ENCODE results near the gene ZNF687.

The ZNF687 gene

DNA sequence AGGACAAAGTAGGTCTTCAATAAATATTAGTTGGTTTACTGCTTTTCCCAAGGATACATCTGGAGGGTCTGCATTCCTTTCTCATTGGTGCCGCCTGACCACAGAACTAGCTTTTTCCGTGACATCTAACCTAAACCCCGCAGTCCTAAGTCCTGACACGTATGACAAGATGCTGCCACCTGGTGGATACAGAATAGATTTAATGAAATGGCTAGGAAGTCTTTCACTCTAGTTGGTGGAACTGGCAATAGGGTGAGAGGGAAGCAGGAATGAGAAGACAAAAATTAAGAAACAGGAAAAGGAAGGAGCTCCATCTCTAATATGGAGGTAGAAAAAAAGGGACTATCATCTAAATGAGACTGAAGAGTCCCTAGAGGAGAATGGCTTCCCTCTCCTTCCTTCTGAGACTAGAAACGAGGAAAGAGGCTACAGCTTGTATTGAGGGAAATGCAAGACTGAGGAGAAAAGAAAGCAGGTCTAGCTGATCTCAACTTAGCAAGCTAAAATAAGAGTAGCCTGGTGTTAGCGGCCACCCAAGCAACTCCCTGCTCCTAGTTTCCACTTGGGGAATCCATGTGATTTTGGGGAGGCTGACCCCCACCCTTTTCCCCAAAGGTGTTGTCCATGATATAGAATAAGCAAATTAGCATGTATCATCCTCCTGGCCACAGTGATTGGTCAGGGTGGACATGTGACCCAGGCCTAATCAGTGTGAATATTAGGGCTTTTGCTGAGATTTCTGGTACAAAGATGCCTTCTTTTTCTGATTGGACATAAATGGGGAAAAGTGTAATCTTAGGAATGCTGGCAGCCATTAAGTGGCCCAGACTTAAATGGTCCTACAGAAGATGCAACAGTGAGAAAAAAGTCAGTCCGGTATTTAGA is 59.0 kb downstream of the ZNF687 start:
- ATAC-seq: peak; percentile 96
- TF ChIP-seq ESRRG (CRISPR knock-in tag; IDR thresholded peaks at IDR 0.05) (no peak), PPARA (CRISPR knock-in tag; IDR thresholded peaks at IDR 0.05; ENCODE audit: borderline replicate concordance) (no peak)
